Kidney (tissue), 14 donors: ENCODE results near the gene CHN2. TPM values are rescaled to one million over a fixed set of nuclear protein-coding genes. Genes with fewer than 3 reads are reported as not detected.

Experiments used
- DNase-seq, 5 donors: peaks; one replicate each; pipeline ENCODE4 v3.0.0-alpha.2; 2013 to 2020
- FAIRE-seq: peaks from 2 replicates; lab custom pipeline; 2012; peaks lifted over from hg19 to GRCh38; lab: Jason Lieb, UNC
- H3K27ac ChIP-seq, 2 donors: one replicate each; pipeline ENCODE4 v1.7.0; 2013; ENCODE audit warnings: low read depth in 2 of 2, low read length in 2 of 2, inconsistent platforms in 1 of 2
- H3K27me3 ChIP-seq: one replicate; pipeline ENCODE4 v1.7.1; 2013; ENCODE audit warnings: low read length, inconsistent platforms; ENCODE audit not compliant: control insufficient read depth, insufficient read depth
- H3K36me3 ChIP-seq, 3 donors: one replicate each; pipeline versions ENCODE4 v1.7.0 to v1.7.1; 2013; ENCODE audit warnings: low read length in 3 of 3, control low read depth in 1 of 3, inconsistent platforms in 1 of 3; ENCODE audit not compliant: insufficient read depth in 3 of 3, control insufficient read depth in 2 of 3
- H3K4me1 ChIP-seq, 3 donors: one replicate each; pipeline versions ENCODE4 v1.7.0 to v1.7.1; 2013; ENCODE audit warnings: low read length in 3 of 3, inconsistent platforms in 1 of 3, low read depth in 1 of 3; ENCODE audit not compliant: control insufficient read depth in 2 of 3, insufficient read depth in 2 of 3
- H3K4me3 ChIP-seq, 3 donors: one replicate each; pipeline versions ENCODE4 v1.7.0 to v1.8.1; 2013; ENCODE audit warnings: low read length in 3 of 3, control low read depth in 1 of 3, inconsistent platforms in 1 of 3
- H3K9ac ChIP-seq, 3 donors: one replicate each; pipeline versions ENCODE4 v1.7.0 to v1.7.1; 2013; ENCODE audit warnings: low read length in 3 of 3, control low read depth in 1 of 3, inconsistent platforms in 1 of 3
- H3K9me3 ChIP-seq, 3 donors: one replicate each; pipeline versions ENCODE4 v1.7.0 to v1.7.1; 2013; ENCODE audit warnings: low read length in 3 of 3, control low read depth in 1 of 3, inconsistent platforms in 1 of 3; ENCODE audit not compliant: control insufficient read depth in 2 of 3, insufficient read depth in 1 of 3
- intact Hi-C: fragments of 100-400 bp; cut with DNase I; formaldehyde crosslinking; loops from one replicate; pipeline ENCODE4 v1.11.1; 2022
- polyA plus RNA-seq: library from polyadenylated mRNA; stranded (reverse); fragments of 350-450 nt; fragmentation: Illumina TruSeq; extraction: RNeasy Lipid Tissue Mini Kit (QIAGEN cat#74804); gene quantifications from one replicate; pipeline ENCODE4 v1.2.3, GENCODE V29; 2014; ENCODE audit warnings: low read depth, low replicate concordance; ENCODE audit not compliant: insufficient read depth
- total RNA-seq: library from RNA; stranded (reverse); fragmentation: NEBNext Ultra II Directional; extraction: Animal tissue kit (Norgen Biotek cat#: 25700); gene quantifications from one replicate; pipeline ENCODE4 v1.2.1, GENCODE V29; 2021
- TF ChIP-seq, protein P1 (sequence below): IDR thresholded peaks from 3 replicates; pipeline ENCODE4 v1.5.1; 2012; ENCODE audit warnings: mild to moderate bottlenecking, moderate library complexity, borderline replicate concordance; ENCODE audit not compliant: insufficient read depth; ENCODE audit errors: extremely low read depth
- donor health status: control.
- donor health status: control.
- donor health status: control.
- donor health status: control.
- donor health status: control.
- donor health status: DM: yes; HTN: yes; CAD: no.
- donor health status: Normal renal cell carcinoma (clear cell type).

The CHN2 gene
- total and polyA plus RNA-seq, 2 donors from 2014 or later = 7.4 to 22.5 TPM

DNA sequence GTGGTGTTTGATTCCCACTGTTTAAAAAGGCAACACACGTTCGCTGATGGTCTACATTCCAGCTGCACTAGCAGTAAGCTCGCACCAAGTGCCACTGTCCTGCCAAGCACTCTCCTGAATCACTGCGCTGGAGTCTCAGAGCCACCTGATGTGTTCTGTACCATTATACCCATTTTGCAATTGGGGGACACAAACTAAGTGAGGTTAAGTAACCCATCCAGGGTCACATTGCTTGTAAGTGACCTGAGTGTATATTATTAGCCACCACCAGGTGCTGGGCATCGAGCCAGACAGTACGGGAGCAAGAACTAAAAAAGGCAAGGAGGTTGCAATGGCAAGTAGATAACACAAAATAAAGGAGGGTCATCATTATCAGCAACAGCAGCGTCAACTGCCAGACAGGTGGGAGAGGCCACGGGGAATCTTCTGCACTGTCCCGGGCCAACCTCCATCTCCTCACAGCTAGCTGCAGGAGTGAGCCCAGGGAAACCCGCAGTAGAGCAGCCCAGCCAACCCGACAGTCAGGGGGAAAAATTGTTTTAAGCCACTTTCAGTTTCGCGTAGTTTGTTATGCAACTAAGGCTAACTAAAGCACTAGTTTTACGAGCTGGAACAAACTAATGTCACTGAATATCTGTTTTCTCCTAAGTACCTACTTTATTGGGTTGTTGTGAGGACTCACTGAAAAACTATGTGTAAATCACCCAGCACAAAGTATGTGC, 47.5 kb upstream of the CHN2 start:
- TF ChIP-seq, protein P1, sequence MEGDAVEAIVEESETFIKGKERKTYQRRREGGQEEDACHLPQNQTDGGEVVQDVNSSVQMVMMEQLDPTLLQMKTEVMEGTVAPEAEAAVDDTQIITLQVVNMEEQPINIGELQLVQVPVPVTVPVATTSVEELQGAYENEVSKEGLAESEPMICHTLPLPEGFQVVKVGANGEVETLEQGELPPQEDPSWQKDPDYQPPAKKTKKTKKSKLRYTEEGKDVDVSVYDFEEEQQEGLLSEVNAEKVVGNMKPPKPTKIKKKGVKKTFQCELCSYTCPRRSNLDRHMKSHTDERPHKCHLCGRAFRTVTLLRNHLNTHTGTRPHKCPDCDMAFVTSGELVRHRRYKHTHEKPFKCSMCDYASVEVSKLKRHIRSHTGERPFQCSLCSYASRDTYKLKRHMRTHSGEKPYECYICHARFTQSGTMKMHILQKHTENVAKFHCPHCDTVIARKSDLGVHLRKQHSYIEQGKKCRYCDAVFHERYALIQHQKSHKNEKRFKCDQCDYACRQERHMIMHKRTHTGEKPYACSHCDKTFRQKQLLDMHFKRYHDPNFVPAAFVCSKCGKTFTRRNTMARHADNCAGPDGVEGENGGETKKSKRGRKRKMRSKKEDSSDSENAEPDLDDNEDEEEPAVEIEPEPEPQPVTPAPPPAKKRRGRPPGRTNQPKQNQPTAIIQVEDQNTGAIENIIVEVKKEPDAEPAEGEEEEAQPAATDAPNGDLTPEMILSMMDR = no peak
- intact Hi-C loops = no loop called here
- DNase-seq (peak in 4 of 5 donors; percentile 39 to 80 (median 62)), FAIRE-seq (no peak)
- no peaks in the 10 kb centered on the region for H3K27me3 ChIP-seq
- no peaks in the 10 kb centered on the region for H3K9me3 ChIP-seq
- H3K36me3 ChIP-seq = no peaks in the 10 kb centered on the region
- peaks cover 0 to 3% (median 0%) of the 10 kb centered on the region in 3 donors for H3K4me1 ChIP-seq
- peak overlapping the region in 1 of 3 donors; percentile 77 for H3K9ac ChIP-seq
- H3K4me3 ChIP-seq = peak overlapping the region in 2 of 3 donors; percentile 75 to 76
- H3K27ac ChIP-seq = peak overlapping the region; percentile 51 to 71

DNA sequence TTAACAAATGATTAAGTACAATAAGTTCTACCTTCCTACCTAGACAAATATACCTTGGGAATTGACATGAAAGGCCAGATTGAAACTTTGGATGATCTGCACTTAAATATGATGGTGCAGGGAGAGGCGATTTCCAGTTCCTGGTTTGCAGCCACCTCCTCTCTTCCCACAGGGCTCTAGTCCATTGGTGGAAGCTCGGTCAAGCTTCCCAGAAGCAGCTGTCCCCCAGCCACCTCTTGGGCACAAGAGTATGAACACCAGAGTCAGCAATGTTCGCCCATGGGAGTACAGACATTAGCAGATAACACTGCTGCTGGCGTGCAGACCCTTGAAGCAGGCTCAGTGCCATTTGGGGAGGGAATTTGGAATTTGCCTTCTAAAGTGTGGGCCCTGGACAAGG, 46.8 kb upstream of the CHN2 start:
- Histone ChIP-seq H3K27ac (peak overlapping the region in 1 of 2 donors; percentile 32), H3K4me1 (peaks cover 0 to 3% (median 0%) of the 10 kb centered on the region in 3 donors), H3K36me3 (no peaks in the 10 kb centered on the region), H3K27me3 (no peaks in the 10 kb centered on the region), H3K9me3 (no peaks in the 10 kb centered on the region), H3K4me3 (no peak overlapping the region), H3K9ac (peak overlapping the region in 1 of 3 donors; percentile 77)
- intact Hi-C loops = no loop called here
- DNase-seq = no peak
- FAIRE-seq = no peak
- TF ChIP-seq, protein P1 = no peak

DNA sequence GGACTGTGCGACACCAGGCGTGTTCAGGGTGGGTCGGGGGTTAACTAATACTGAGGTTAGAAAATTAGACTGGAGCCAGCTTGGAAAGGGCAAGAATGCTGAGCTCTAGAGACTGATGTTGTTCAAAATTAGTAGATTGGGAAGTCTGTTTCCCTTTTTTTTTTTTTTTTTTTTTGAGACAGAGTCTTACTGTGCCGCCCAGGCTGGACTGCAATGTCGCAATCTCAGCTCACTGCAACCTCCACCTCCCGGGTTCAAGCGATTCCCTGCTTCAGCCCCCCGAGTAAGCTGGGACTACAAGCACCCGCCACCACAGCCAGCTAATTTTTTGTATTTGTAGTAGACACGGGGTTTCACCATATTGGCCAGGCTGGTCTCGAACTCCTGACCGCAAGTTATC, 45.5 kb upstream of the CHN2 start:
- H3K4me3 ChIP-seq = no peak overlapping the region
- DNase-seq = no peak
- peaks cover 0 to 3% (median 0%) of the 10 kb centered on the region in 3 donors for H3K4me1 ChIP-seq
- TF ChIP-seq, protein P1 = no peak
- intact Hi-C loops = no loop called here
- H3K9ac ChIP-seq = no peak overlapping the region
- no peaks in the 10 kb centered on the region for H3K36me3 ChIP-seq
- no peak for FAIRE-seq
- H3K27ac ChIP-seq = no peak overlapping the region
- H3K9me3 ChIP-seq = no peaks in the 10 kb centered on the region
- H3K27me3 ChIP-seq = no peaks in the 10 kb centered on the region

DNA sequence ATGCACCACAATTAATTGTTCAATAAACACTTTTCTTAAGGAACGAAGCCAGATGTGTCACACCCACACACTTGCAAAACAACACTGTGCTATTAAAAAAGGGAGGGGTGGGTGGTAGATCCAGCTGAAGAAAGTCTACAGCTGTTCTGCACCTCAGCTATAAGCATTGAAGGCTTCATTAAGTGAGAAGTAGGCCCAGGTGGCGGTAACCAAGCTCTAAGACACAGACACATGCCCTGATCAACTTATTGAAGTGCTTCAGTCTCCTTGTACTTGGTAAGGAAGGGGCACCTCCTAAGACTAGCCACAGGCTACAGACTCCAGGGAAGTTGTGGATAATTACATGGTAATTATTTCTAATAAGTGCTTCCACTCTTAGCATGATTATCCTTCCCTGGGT, 43.7 kb upstream of the CHN2 start:
- no peaks in the 10 kb centered on the region for H3K9me3 ChIP-seq
- no peak for FAIRE-seq

More for the DNA sequence above, 43.7 kb upstream of the CHN2 start:
- DNase-seq = peak in 2 of 5 donors; percentile 20 to 29
- H3K9ac ChIP-seq = no peak overlapping the region
- TF ChIP-seq, protein P1 = no peak
- H3K27ac ChIP-seq = no peak overlapping the region
- H3K36me3 ChIP-seq = no peaks in the 10 kb centered on the region
- no peaks in the 10 kb centered on the region for H3K27me3 ChIP-seq
- no peak overlapping the region for H3K4me3 ChIP-seq
- intact Hi-C loops = no loop called here
- H3K4me1 ChIP-seq = peaks cover 0 to 2% (median 0%) of the 10 kb centered on the region in 3 donors
